B cell (primary cell): ENCODE data around the gene PLEKHH1. TPM values are rescaled to one million over a fixed set of nuclear protein-coding genes. Genes with fewer than 3 reads are reported as not detected.

Source experiments
- ATAC-seq: fragments of 200-7000 bp; cut with Tn5 transposase; one replicate; pipeline ENCODE4 v1.10.0; 2021; ENCODE audit warnings: low read depth, mild to moderate bottlenecking, moderate number of reproducible peaks, moderate library complexity
- CTCF ChIA-PET: fragments of 350-600 bp; sonication (Branson Sonifier 250); formaldehyde crosslinking; loops from one replicate; lab custom pipeline; 2021; ENCODE audit warnings: antibody characterized with exemption, inconsistent platforms; lab: Charles Lee
- POLR2A ChIA-PET: fragments of 350-600 bp; sonication (Branson Sonifier 250); formaldehyde crosslinking; loops from one replicate; lab custom pipeline; 2021; ENCODE audit warnings: antibody characterized with exemption; lab: Charles Lee
- DNase-seq: peaks from one replicate; pipeline ENCODE4 v3.0.0; 2013
- H2AFZ ChIP-seq: 2 replicates; pipeline ENCODE4 v1.6.1; 2012; ENCODE audit warnings: mild to moderate bottlenecking, low read depth, low read length; ENCODE audit not compliant: insufficient read depth, poor library complexity, severe bottlenecking
- H3K27ac ChIP-seq, 2 donors: 1 replicate in 1 of 2; 2 replicates in 1 of 2; pipeline ENCODE4 v1.5.1; 2012 to 2013; ENCODE audit warnings: low read length in 2 of 2, mild to moderate bottlenecking in 2 of 2, moderate library complexity in 1 of 2
- H3K27me3 ChIP-seq, 4 experiments: fragments of 200-600 bp in 1 of 4; sonication (generic) in 1 of 4; replicated peaks in 1 of 4; 1 replicate in 2 of 4; 2 replicates in 2 of 4; pipeline versions ENCODE4 v1.6.1 to v1.7.0; 2013 to 2016; ENCODE audit warnings: low read length in 3 of 4, mild to moderate bottlenecking in 2 of 4, mixed read lengths in 1 of 4, moderate library complexity in 1 of 4; ENCODE audit not compliant: insufficient read depth in 4 of 4, control insufficient read depth in 3 of 4; ENCODE audit errors: control extremely low read depth in 1 of 4
- H3K36me3 ChIP-seq, 2 experiments: replicated peaks in 1 of 2; 1 replicate in 1 of 2; 2 replicates in 1 of 2; pipeline versions ENCODE4 v1.6.1 to v1.7.1; 2013; ENCODE audit warnings: low read length in 1 of 2; ENCODE audit not compliant: insufficient read depth in 2 of 2, control insufficient read depth in 1 of 2; ENCODE audit errors: control extremely low read depth in 1 of 2, extremely low read depth in 1 of 2
- H3K4me1 ChIP-seq, 2 donors: fragments of 200-600 bp in 1 of 2; sonication (generic) in 1 of 2; 1 replicate in 1 of 2; 2 replicates in 1 of 2; pipeline versions ENCODE4 v1.5.1 to v1.6.1; 2013 to 2017; ENCODE audit warnings: low read length in 2 of 2; ENCODE audit not compliant: control insufficient read depth in 2 of 2, insufficient read depth in 2 of 2
- H3K4me2 ChIP-seq: replicated peaks from 2 replicates; pipeline ENCODE3; 2012; ENCODE audit warnings: mild to moderate bottlenecking, low read depth, low read length; ENCODE audit not compliant: poor library complexity, severe bottlenecking
- H3K4me3 ChIP-seq, 5 experiments: fragments of 200-600 bp in 1 of 5; sonication (generic) in 1 of 5; 1 replicate in 3 of 5; 2 replicates in 2 of 5; pipeline versions ENCODE4 v1.5.1 to v1.7.0; 2011 to 2016; ENCODE audit warnings: low read length in 4 of 5, mild to moderate bottlenecking in 4 of 5, low read depth in 2 of 5, control low read depth in 1 of 5, moderate library complexity in 1 of 5; ENCODE audit not compliant: insufficient read depth in 1 of 5; ENCODE audit errors: control extremely low read depth in 1 of 5, extremely low read depth in 1 of 5
- H3K79me2 ChIP-seq: fragments of 200-600 bp; sonication (generic); one replicate; pipeline ENCODE4 v1.6.0; 2016; ENCODE audit warnings: low read length; ENCODE audit not compliant: control insufficient read depth, insufficient read depth
- H3K9ac ChIP-seq: fragments of 200-600 bp; sonication (generic); 2 replicates; pipeline ENCODE4 v1.6.1; 2017; ENCODE audit warnings: mild to moderate bottlenecking, low read length, moderate library complexity
- H3K9me3 ChIP-seq, 3 donors: one replicate each; pipeline versions ENCODE4 v1.6.1 to v1.7.1; 2013; ENCODE audit warnings: low read length in 2 of 3; ENCODE audit not compliant: control insufficient read depth in 2 of 3, insufficient read depth in 1 of 3; ENCODE audit errors: control extremely low read depth in 1 of 3
- H4K20me1 ChIP-seq: 2 replicates; pipeline ENCODE4 v1.6.0; 2012; ENCODE audit warnings: mild to moderate bottlenecking, low read length; ENCODE audit not compliant: insufficient read depth, control insufficient read depth, poor library complexity, severe bottlenecking
- H3K27ac Mint-ChIP-seq: one replicate; pipeline ENCODE4 v1.8.0; 2021; ENCODE audit warnings: mixed read lengths
- H3K27me3 Mint-ChIP-seq: one replicate; pipeline ENCODE4 v1.8.0; 2021; ENCODE audit warnings: mixed read lengths
- H3K4me1 Mint-ChIP-seq: one replicate; pipeline ENCODE4 v1.8.0; 2021; ENCODE audit warnings: mixed read lengths
- H3K4me3 Mint-ChIP-seq: one replicate; pipeline ENCODE4 v1.8.0; 2021; ENCODE audit warnings: mixed read lengths
- H3K9me3 Mint-ChIP-seq: one replicate; pipeline ENCODE4 v1.8.0; 2022; ENCODE audit warnings: mixed read lengths; ENCODE audit not compliant: insufficient read depth
- CTCF ChIP-seq: fragments of 200-600 bp; IDR thresholded peaks from one replicate; pipeline ENCODE4 v1.8.0; 2022; ENCODE audit warnings: antibody characterized with exemption, mild to moderate bottlenecking
- EZH2 ChIP-seq: IDR thresholded peaks from 2 replicates; pipeline ENCODE4 v1.6.1; 2012; ENCODE audit warnings: borderline replicate concordance, low read depth, mild to moderate bottlenecking, moderate library complexity, low read length; ENCODE audit not compliant: insufficient read depth, poor library complexity, severe bottlenecking
- WGBS: methylation state at CpG from one replicate; pipeline ENCODE4 v1.1.5; 2013; ENCODE audit warnings: missing lambda C conversion rate; ENCODE audit not compliant: insufficient coverage; 5-methylcytosine and 5-hydroxymethylcytosine counted together
- intact Hi-C: fragments of 100-400 bp; cut with micrococcal nuclease; formaldehyde crosslinking; loops from one replicate; pipeline ENCODE4 v1.10.0; 2022
- polyA plus RNA-seq: library from polyadenylated mRNA; depleted of rRNA; stranded (reverse); fragments of >200 nt; gene quantifications from 2 replicates; pipeline ENCODE4 v1.2.3, GENCODE V29; 2012
- total RNA-seq, 2 donors: library from RNA; stranded (reverse); fragments of 120-200 nt in 1 of 2; gene quantifications; 1 replicate in 1 of 2; 2 replicates in 1 of 2; pipeline versions ENCODE4 v1.2.3 to v1.2.4, GENCODE V29; 2013 to 2022

The PLEKHH1 gene
- total and polyA plus RNA-seq, 2 donors (not counting 1 experiment from before 2014, with no cell fraction given): 0.17 to 0.37 TPM

GRCh38 chr14:67514650-67515385 is 18.3 kb upstream of the PLEKHH1 start:
- peak; percentile 66 for DNase-seq
- no peaks in the 10 kb centered on the region for H3K9me3 ChIP-seq
- H3K79me2 ChIP-seq: no peaks in the 10 kb centered on the region
- H3K36me3 ChIP-seq: no peaks in the 10 kb centered on the region
- ATAC-seq: peak; percentile 50
- H3K27me3 Mint-ChIP-seq: no peaks in the 10 kb centered on the region
- TF ChIP-seq CTCF (no peak), EZH2 (no peak)
- ChIA-PET CTCF (interaction anchor here (1.1 to 2.8 kb wide), 5 partner anchors 12 to 87 kb away, joined by 3 to 20 read pairs (median 8); partner anchors contain the start of gene TMEM229B), POLR2A (interaction anchor here (1.8 to 4.3 kb wide), 2 partner anchors 23 to 27 kb away, joined by 4 to 18 read pairs; partner anchors contain the start of gene TMEM229B)
- H3K4me3 Mint-ChIP-seq: peak overlapping the region; percentile 93
- no peaks in the 10 kb centered on the region for H3K27me3 ChIP-seq
- H3K4me1 ChIP-seq: peaks cover 37 to 38% of the 10 kb centered on the region in 2 donors
- peak overlapping the region; percentile 90 for H3K4me2 ChIP-seq
- H4K20me1 ChIP-seq: no peaks in the 10 kb centered on the region
- intact Hi-C loops: loop anchor here (1.0 kb wide), 1 partner anchor 27 kb away; the partner anchor contains the start of gene TMEM229B
- H3K4me3 ChIP-seq: peak overlapping the region; percentile 15 to 89 (median 80)
- H3K4me1 Mint-ChIP-seq: peaks cover 40% of the 10 kb centered on the region
- H3K27ac Mint-ChIP-seq: peak overlapping the region; percentile 93
- H2AFZ ChIP-seq: peak overlapping the region; percentile 90
- H3K27ac ChIP-seq: peak overlapping the region; percentile 65 to 73
- 1% methylated on average over 74 of the region's 75 CpGs for WGBS
- peak overlapping the region; percentile 86 for H3K9ac ChIP-seq
- no peaks in the 10 kb centered on the region for H3K9me3 Mint-ChIP-seq
